ENCODE results near the gene SELP. TPM values are rescaled to one million over a fixed set of nuclear protein-coding genes. Genes with fewer than 3 reads are reported as not detected.

SELP gene
- total and polyA plus RNA-seq, 9 of the 15 experiments (the other 6 are each of a cell fraction or from before 2014, with no cell fraction given) = not detected

GRCh38 chr1:169561692-169562091 lies 68.2 kb downstream of the SELP start:
- Histone ChIP-seq H3K36me3 (ENCODE audit: control insufficient read depth, insufficient read depth, low read length) (no peaks in the 10 kb centered on the region), H3K27me3 (ENCODE audit: control insufficient read depth in 2 of 2, insufficient read depth in 2 of 2, low read length in 2 of 2) (peaks cover 2 to 5% of the 10 kb centered on the region in 2 experiments; a peak in 3 of 5 replicates), H3K27ac (ENCODE audit: extremely low read depth, low read depth, low read length) (no peak overlapping the region), H2AFZ (ENCODE audit: low read depth, low read length) (no peak overlapping the region), H3K79me2 (ENCODE audit: control insufficient read depth, insufficient read depth, low read length) (no peaks in the 10 kb centered on the region), H3K9me3 (replicated peaks; ENCODE audit: control insufficient read depth, insufficient read depth, low read depth, low read length) (no peaks in the 10 kb centered on the region), H3K9ac (ENCODE audit: insufficient read depth in 1 of 2, low read depth in 2 of 2, low read length in 2 of 2) (no peak overlapping the region), H3K4me1 (replicated peaks in 1 of 2; ENCODE audit: control insufficient read depth in 2 of 2, insufficient read depth in 2 of 2, low read length in 2 of 2) (no peaks in the 10 kb centered on the region), H3K9me1 (ENCODE audit: control insufficient read depth, insufficient read depth, low read length) (no peaks in the 10 kb centered on the region), H3K4me3 (no peak overlapping the region), H4K20me1 (replicated peaks; ENCODE audit: control insufficient read depth, insufficient read depth, low read length) (no peaks in the 10 kb centered on the region), H3K4me2 (ENCODE audit: insufficient read depth, low read length) (no peak overlapping the region)
- intact Hi-C loops (cut with micrococcal nuclease) (no loop called here), in situ Hi-C loops (cut with MboI) (no loop called here)
- CTCF ChIA-PET (ENCODE audit: low intra/inter-chr PET ratio) = interaction anchor here (0.7 kb wide), 1 partner anchor 925 kb away, joined by 3 read pairs; no protein-coding TSS in a partner anchor
- no peak for ATAC-seq
- TF ChIP-seq ZNF316 (IDR thresholded peaks at IDR 0.05) = peak; percentile 46
- no peak for TF ChIP-seq ATF7 (IDR thresholded peaks at IDR 0.05)
- no TSS peak for BruUV-seq (replicated peaks)
- no peak for DNase-seq (ENCODE audit: extremely low read depth in 1 of 4, low spot score in 3 of 4)
- 4% methylated on average over 1 of the region's 1 CpG for WGBS (ENCODE audit: insufficient coverage, low coverage, missing lambda C conversion rate)
- POLR2A ChIA-PET = no interaction called here
- no peak for FAIRE-seq

GRCh38 chr1:169557131-169557530 lies 72.8 kb downstream of the SELP start:
- WGBS (ENCODE audit: insufficient coverage, low coverage, missing lambda C conversion rate) = 0% methylated on average over 5 of the region's 5 CpGs
- Histone ChIP-seq H3K36me3 (ENCODE audit: control insufficient read depth, insufficient read depth, low read length) (no peaks in the 10 kb centered on the region), H4K20me1 (replicated peaks; ENCODE audit: control insufficient read depth, insufficient read depth, low read length) (no peaks in the 10 kb centered on the region), H2AFZ (ENCODE audit: low read depth, low read length) (no peak overlapping the region), H3K9me1 (ENCODE audit: control insufficient read depth, insufficient read depth, low read length) (no peaks in the 10 kb centered on the region), H3K4me1 (replicated peaks in 1 of 2; ENCODE audit: control insufficient read depth in 2 of 2, insufficient read depth in 2 of 2, low read length in 2 of 2) (no peaks in the 10 kb centered on the region), H3K4me2 (ENCODE audit: insufficient read depth, low read length) (no peak overlapping the region), H3K9ac (ENCODE audit: insufficient read depth in 1 of 2, low read depth in 2 of 2, low read length in 2 of 2) (no peak overlapping the region), H3K9me3 (replicated peaks; ENCODE audit: control insufficient read depth, insufficient read depth, low read depth, low read length) (no peaks in the 10 kb centered on the region), H3K27ac (ENCODE audit: extremely low read depth, low read depth, low read length) (no peak overlapping the region), H3K79me2 (ENCODE audit: control insufficient read depth, insufficient read depth, low read length) (no peaks in the 10 kb centered on the region), H3K4me3 (no peak overlapping the region), H3K27me3 (ENCODE audit: control insufficient read depth in 2 of 2, insufficient read depth in 2 of 2, low read length in 2 of 2) (peaks cover 5% of the 10 kb centered on the region in 2 experiments; a peak in 3 of 5 replicates)
- in situ Hi-C loops (cut with MboI) (loop anchor here (10.0 kb wide), 1 partner anchor 248 kb away; no protein-coding TSS in a partner anchor), intact Hi-C loops (cut with micrococcal nuclease) (loop anchor here (10.0 kb wide), 1 partner anchor 368 kb away; no protein-coding TSS in a partner anchor)
- no TSS peak for BruUV-seq (replicated peaks)
- no peak for FAIRE-seq
- POLR2A ChIA-PET = interaction anchor here (0.7 kb wide), 2 partner anchors 38 to 60 kb away, joined by 3 to 4 read pairs; no protein-coding TSS in a partner anchor
- no peak for ATAC-seq
- CTCF ChIA-PET (ENCODE audit: low intra/inter-chr PET ratio) = no interaction called here
- no peak for DNase-seq (ENCODE audit: extremely low read depth in 1 of 4, low spot score in 3 of 4)
- TF ChIP-seq POLR2H (tag; IDR thresholded peaks at IDR 0.05; ENCODE audit: low read depth) (no peak), STAT6 (CRISPR knock-in tag; IDR thresholded peaks at IDR 0.05) (no peak), AFF4 (CRISPR knock-in tag; IDR thresholded peaks at IDR 0.05) (no peak), FOSL1 (tag; conservative IDR thresholded peaks at IDR 0.05) (no peak), CBFA2T2 (conservative IDR thresholded peaks at IDR 0.05) (no peak), ZNF280A (IDR thresholded peaks at IDR 0.05; ENCODE audit: low read depth, partially characterized antibody) (no peak)

Data from K562 (cell line).